ENCODE results near the gene B9D2.
"Not testable (repeated sequence)": the region's sequence is repeated elsewhere in the genome, so short reads cannot be mapped to it uniquely, and the experiment has no call there.

The B9D2 gene

DNA sequence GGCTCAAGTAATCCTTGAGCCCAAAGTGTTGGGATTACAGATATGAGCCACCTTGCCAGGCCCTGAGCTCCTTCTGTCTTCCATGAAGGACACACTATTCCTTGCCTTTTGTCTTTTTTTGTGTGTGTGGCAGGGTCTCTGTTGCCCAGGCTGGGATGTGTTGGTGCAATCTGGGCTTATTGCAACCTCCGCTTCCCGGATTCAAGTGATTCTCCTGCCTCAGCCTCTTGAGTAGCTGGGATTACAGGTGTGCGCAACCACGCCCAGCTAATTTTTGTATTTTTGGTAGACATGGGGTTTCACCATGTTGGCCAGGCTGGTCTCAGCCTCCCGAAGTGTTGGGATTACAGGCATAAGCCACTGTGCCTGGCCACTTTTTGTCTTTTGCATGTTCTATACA, 44.9 kb upstream of the B9D2 start:
- DNase-seq; H3K9me3 ChIP-seq (ENCODE audit: control extremely low read depth in 1 of 5, control insufficient read depth in 4 of 5, insufficient read depth in 2 of 5, low read depth in 1 of 5, low read length in 4 of 5); H3K4me3 ChIP-seq (ENCODE audit: control insufficient read depth in 1 of 7, extremely low read depth in 1 of 7, insufficient read depth in 4 of 7, low read depth in 2 of 7, low read length in 6 of 7); POLR2A ChIA-PET; H3K27me3 ChIP-seq (replicated peaks in 2 of 5; ENCODE audit: control insufficient read depth in 4 of 5, insufficient read depth in 5 of 5, low read length in 4 of 5): not testable (repeated sequence)
- Histone ChIP-seq H3K4me1 (ENCODE audit: control extremely low read depth in 1 of 4, control insufficient read depth in 4 of 4, insufficient read depth in 4 of 4, low read length in 3 of 4) (peaks cover 12 to 43% (median 15%) of the 10 kb centered on the region in 4 experiments), H3K36me3 (ENCODE audit: control insufficient read depth in 4 of 4, insufficient read depth in 4 of 4, low read length in 3 of 4) (peaks cover 3 to 31% (median 20%) of the 10 kb centered on the region in 4 experiments), H3K27ac (ENCODE audit: insufficient read depth in 1 of 2, low read depth in 1 of 2, low read length in 2 of 2, poor library complexity in 1 of 2, severe bottlenecking in 2 of 2) (peak overlapping the region in 1 of 2 experiments; percentile 46)
- 86% methylated on average over 1 of the region's 5 CpGs for WGBS (ENCODE audit: insufficient coverage)
- CTCF ChIA-PET: interaction anchor here (1.0 to 4.2 kb wide), 8 partner anchors 8 to 28 kb away, joined by 3 to 23 read pairs (median 5); partner anchors contain the start of gene B3GNT8

- Histone ChIP-seq H3K36me3 (ENCODE audit: control insufficient read depth in 4 of 4, insufficient read depth in 4 of 4, low read length in 3 of 4) (peaks cover 3 to 29% (median 16%) of the 10 kb centered on the region in 4 experiments), H3K9me3 (ENCODE audit: control extremely low read depth in 1 of 5, control insufficient read depth in 4 of 5, insufficient read depth in 2 of 5, low read depth in 1 of 5, low read length in 4 of 5) (no peaks in the 10 kb centered on the region), H3K4me1 (ENCODE audit: control extremely low read depth in 1 of 4, control insufficient read depth in 4 of 4, insufficient read depth in 4 of 4, low read length in 3 of 4) (peaks cover 12 to 43% (median 19%) of the 10 kb centered on the region in 4 experiments), H3K4me3 (ENCODE audit: control insufficient read depth in 1 of 7, extremely low read depth in 1 of 7, insufficient read depth in 4 of 7, low read depth in 2 of 7, low read length in 6 of 7) (no peak overlapping the region), H3K27me3 (replicated peaks in 2 of 5; ENCODE audit: control insufficient read depth in 4 of 5, insufficient read depth in 5 of 5, low read length in 4 of 5) (no peaks in the 10 kb centered on the region), H3K27ac (ENCODE audit: insufficient read depth in 1 of 2, low read depth in 1 of 2, low read length in 2 of 2, poor library complexity in 1 of 2, severe bottlenecking in 2 of 2) (peak overlapping the region in 1 of 2 experiments; percentile 46)
- no peak for DNase-seq
- ChIA-PET POLR2A (interaction anchor here (0.6 to 1.2 kb wide), 3 partner anchors 43 to 1060 kb away, joined by 3 to 6 read pairs (median 4); partner anchors contain the start of gene C19orf47), CTCF (interaction anchor here (1.0 to 4.2 kb wide), 8 partner anchors 9 to 27 kb away, joined by 3 to 23 read pairs (median 5); partner anchors contain the start of gene B3GNT8)
- WGBS (ENCODE audit: insufficient coverage): 79% methylated on average over 3 of the region's 4 CpGs
Observed at GRCh38 chr19:41408256-41408655, 44.3 kb upstream of the B9D2 start.

- Histone ChIP-seq H3K27ac (ENCODE audit: insufficient read depth in 1 of 2, low read depth in 1 of 2, low read length in 2 of 2, poor library complexity in 1 of 2, severe bottlenecking in 2 of 2) (no peak overlapping the region), H3K4me3 (ENCODE audit: control insufficient read depth in 1 of 7, extremely low read depth in 1 of 7, insufficient read depth in 4 of 7, low read depth in 2 of 7, low read length in 6 of 7) (peak overlapping the region in 1 of 7 experiments; percentile 37), H3K9me3 (ENCODE audit: control extremely low read depth in 1 of 5, control insufficient read depth in 4 of 5, insufficient read depth in 2 of 5, low read depth in 1 of 5, low read length in 4 of 5) (no peaks in the 10 kb centered on the region), H3K36me3 (ENCODE audit: control insufficient read depth in 4 of 4, insufficient read depth in 4 of 4, low read length in 3 of 4) (peaks cover 8 to 30% (median 17%) of the 10 kb centered on the region in 4 experiments), H3K4me1 (ENCODE audit: control extremely low read depth in 1 of 4, control insufficient read depth in 4 of 4, insufficient read depth in 4 of 4, low read length in 3 of 4) (peaks cover 12 to 43% (median 19%) of the 10 kb centered on the region in 4 experiments), H3K27me3 (replicated peaks in 2 of 5; ENCODE audit: control insufficient read depth in 4 of 5, insufficient read depth in 5 of 5, low read length in 4 of 5) (no peaks in the 10 kb centered on the region)
- ChIA-PET CTCF (interaction anchor here (0.7 to 4.2 kb wide), 11 partner anchors 11 to 52 kb away, joined by 3 to 23 read pairs (median 4); partner anchors contain the start of gene B3GNT8), POLR2A (interaction anchor here (0.9 to 1.2 kb wide), 2 partner anchors 25 to 42 kb away, joined by 3 to 6 read pairs; no protein-coding TSS in a partner anchor)
- 57% methylated on average over 1 of the region's 4 CpGs for WGBS (ENCODE audit: insufficient coverage)
- DNase-seq: peak; percentile 43 to 89 (median 84)
Observed at GRCh38 chr19:41407271-41407670, 43.3 kb upstream of the B9D2 start.

- Histone ChIP-seq H3K27ac (ENCODE audit: insufficient read depth in 1 of 2, low read depth in 1 of 2, low read length in 2 of 2, poor library complexity in 1 of 2, severe bottlenecking in 2 of 2) (no peak overlapping the region), H3K4me1 (ENCODE audit: control extremely low read depth in 1 of 4, control insufficient read depth in 4 of 4, insufficient read depth in 4 of 4, low read length in 3 of 4) (peaks cover 12 to 43% (median 19%) of the 10 kb centered on the region in 4 experiments), H3K36me3 (ENCODE audit: control insufficient read depth in 4 of 4, insufficient read depth in 4 of 4, low read length in 3 of 4) (peaks cover 5 to 18% (median 9%) of the 10 kb centered on the region in 4 experiments), H3K9me3 (ENCODE audit: control extremely low read depth in 1 of 5, control insufficient read depth in 4 of 5, insufficient read depth in 2 of 5, low read depth in 1 of 5, low read length in 4 of 5) (no peaks in the 10 kb centered on the region), H3K4me3 (ENCODE audit: control insufficient read depth in 1 of 7, extremely low read depth in 1 of 7, insufficient read depth in 4 of 7, low read depth in 2 of 7, low read length in 6 of 7) (no peak overlapping the region), H3K27me3 (replicated peaks in 2 of 5; ENCODE audit: control insufficient read depth in 4 of 5, insufficient read depth in 5 of 5, low read length in 4 of 5) (no peaks in the 10 kb centered on the region)
- ChIA-PET CTCF (interaction anchor here (1.3 to 1.5 kb wide), 2 partner anchors 21 to 44 kb away, joined by 3 to 4 read pairs; partner anchors contain the start of gene B3GNT8), POLR2A (interaction anchor here (0.6 kb wide), 1 partner anchor 833 kb away, joined by 4 read pairs; no protein-coding TSS in a partner anchor)
- WGBS (ENCODE audit: insufficient coverage): 100% methylated on average over 3 of the region's 6 CpGs
- DNase-seq: no peak
Observed at GRCh38 chr19:41405776-41406175, 41.8 kb upstream of the B9D2 start.

GRCh38 chr19:41403181-41403970, 39.4 kb upstream of the B9D2 start:
- Histone ChIP-seq H3K4me1 (ENCODE audit: control extremely low read depth in 1 of 4, control insufficient read depth in 4 of 4, insufficient read depth in 4 of 4, low read length in 3 of 4) (peaks cover 13 to 31% (median 14%) of the 10 kb centered on the region in 4 experiments), H3K36me3 (ENCODE audit: control insufficient read depth in 4 of 4, insufficient read depth in 4 of 4, low read length in 3 of 4) (peaks cover 3 to 14% (median 7%) of the 10 kb centered on the region in 4 experiments), H3K9me3 (ENCODE audit: control extremely low read depth in 1 of 5, control insufficient read depth in 4 of 5, insufficient read depth in 2 of 5, low read depth in 1 of 5, low read length in 4 of 5) (no peaks in the 10 kb centered on the region), H3K27ac (ENCODE audit: insufficient read depth in 1 of 2, low read depth in 1 of 2, low read length in 2 of 2, poor library complexity in 1 of 2, severe bottlenecking in 2 of 2) (peak overlapping the region in 1 of 2 experiments; percentile 22), H3K4me3 (ENCODE audit: control insufficient read depth in 1 of 7, extremely low read depth in 1 of 7, insufficient read depth in 4 of 7, low read depth in 2 of 7, low read length in 6 of 7) (no peak overlapping the region), H3K27me3 (replicated peaks in 2 of 5; ENCODE audit: control insufficient read depth in 4 of 5, insufficient read depth in 5 of 5, low read length in 4 of 5) (no peaks in the 10 kb centered on the region)
- CTCF ChIA-PET: interaction anchor here (1.3 to 1.5 kb wide), 4 partner anchors 15 to 160 kb away, joined by 4 read pairs; no protein-coding TSS in a partner anchor
- 80% methylated on average over 7 of the region's 12 CpGs for WGBS (ENCODE audit: insufficient coverage)
- POLR2A ChIA-PET: no interaction called here
- DNase-seq: no peak

DNA sequence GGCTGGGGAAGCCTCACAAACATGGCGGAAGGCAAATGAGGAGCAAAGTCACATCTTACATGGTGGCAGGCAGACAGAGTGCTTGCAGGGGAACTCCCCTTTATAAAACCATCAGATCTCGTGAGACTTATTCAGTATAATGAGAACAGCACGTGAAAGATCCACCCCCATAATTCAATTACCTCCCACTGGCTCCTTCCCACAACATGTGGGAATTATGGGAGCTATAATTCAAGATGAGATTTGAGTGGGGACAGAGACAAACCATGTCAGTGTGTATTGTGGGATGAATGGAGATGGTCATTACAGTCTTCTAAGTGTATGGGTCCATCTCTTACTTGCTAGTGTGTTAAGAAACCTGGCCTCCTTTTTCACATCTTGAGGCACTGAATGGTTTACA, 38.1 kb upstream of the B9D2 start:
- Histone ChIP-seq H3K4me3 (ENCODE audit: control insufficient read depth in 1 of 7, extremely low read depth in 1 of 7, insufficient read depth in 4 of 7, low read depth in 2 of 7, low read length in 6 of 7) (no peak overlapping the region), H3K27me3 (replicated peaks in 2 of 5; ENCODE audit: control insufficient read depth in 4 of 5, insufficient read depth in 5 of 5, low read length in 4 of 5) (no peaks in the 10 kb centered on the region), H3K9me3 (ENCODE audit: control extremely low read depth in 1 of 5, control insufficient read depth in 4 of 5, insufficient read depth in 2 of 5, low read depth in 1 of 5, low read length in 4 of 5) (no peaks in the 10 kb centered on the region), H3K4me1 (ENCODE audit: control extremely low read depth in 1 of 4, control insufficient read depth in 4 of 4, insufficient read depth in 4 of 4, low read length in 3 of 4) (peaks cover 15 to 23% (median 20%) of the 10 kb centered on the region in 4 experiments), H3K36me3 (ENCODE audit: control insufficient read depth in 4 of 4, insufficient read depth in 4 of 4, low read length in 3 of 4) (peaks cover 3 to 11% (median 7%) of the 10 kb centered on the region in 4 experiments), H3K27ac (ENCODE audit: insufficient read depth in 1 of 2, low read depth in 1 of 2, low read length in 2 of 2, poor library complexity in 1 of 2, severe bottlenecking in 2 of 2) (no peak overlapping the region)
- POLR2A ChIA-PET: no interaction called here
- WGBS (ENCODE audit: insufficient coverage): 100% methylated on average over 1 of the region's 3 CpGs
- DNase-seq: no peak
- CTCF ChIA-PET: interaction anchor here (0.9 to 1.5 kb wide), 3 partner anchors 13 to 162 kb away, joined by 3 to 4 read pairs (median 4); no protein-coding TSS in a partner anchor

Measured in common myeloid progenitor, CD34-positive (primary cell).